Skeletal muscle satellite cell (primary cell): ENCODE measurements around the gene KRTAP20-4. TPM values are rescaled to one million over a fixed set of nuclear protein-coding genes. Genes with fewer than 3 reads are reported as not detected.

Experiments
- H3K27me3 ChIP-seq: 2 replicates; pipeline ENCODE4 v1.7.0; 2013; ENCODE audit warnings: low read length; ENCODE audit not compliant: control insufficient read depth, insufficient read depth
- H3K36me3 ChIP-seq: 2 replicates; pipeline ENCODE4 v1.7.0; 2013; ENCODE audit warnings: mild to moderate bottlenecking, control low read depth, low read length; ENCODE audit not compliant: insufficient read depth
- H3K4me1 ChIP-seq: 2 replicates; pipeline ENCODE4 v1.7.0; 2013; ENCODE audit warnings: low read length; ENCODE audit not compliant: control insufficient read depth, insufficient read depth
- H3K4me2 ChIP-seq: 2 replicates; pipeline ENCODE4 v1.7.0; 2013; ENCODE audit warnings: mild to moderate bottlenecking, low read length
- H3K4me3 ChIP-seq: 2 replicates; pipeline ENCODE4 v1.7.0; 2013; ENCODE audit warnings: low read length
- H3K9ac ChIP-seq: 2 replicates; pipeline ENCODE4 v1.7.0; 2013; ENCODE audit warnings: mild to moderate bottlenecking, low read depth, low read length, moderate library complexity
- H3K9me3 ChIP-seq: replicated peaks from 2 replicates; pipeline ENCODE4 v1.7.0; 2013; ENCODE audit warnings: mild to moderate bottlenecking, control low read depth, low read length
- small RNA-seq: library from RNA; depleted of rRNA; stranded (forward); fragments of <200 nt; gene quantifications from one replicate; pipeline ENCODE3, GENCODE V24; 2012

KRTAP20-4 gene

DNA sequence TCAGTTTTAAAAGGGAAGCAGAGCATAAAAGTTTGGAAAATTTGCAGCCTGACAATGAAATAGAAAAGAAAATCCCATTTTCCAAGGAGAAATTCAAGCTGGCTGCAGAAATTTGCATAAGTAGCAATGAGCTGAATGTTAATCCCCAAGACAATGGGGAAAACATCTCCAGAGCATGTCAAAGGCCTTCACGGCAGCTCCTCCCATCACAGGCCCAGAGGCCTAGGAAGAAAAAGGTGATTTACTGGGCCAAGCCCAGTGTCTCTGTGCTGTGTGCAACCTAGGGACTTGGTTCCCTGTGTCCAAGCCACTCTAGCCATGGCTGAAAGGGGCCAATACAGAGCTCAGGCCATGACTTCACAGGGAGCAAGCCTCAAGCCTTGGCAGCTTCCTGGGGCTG lies 48.3 kb downstream of the KRTAP20-4 start:
- Histone ChIP-seq H3K9ac (no peak overlapping the region), H3K4me3 (no peak overlapping the region), H3K4me1 (no peaks in the 10 kb centered on the region), H3K4me2 (no peak overlapping the region), H3K36me3 (no peaks in the 10 kb centered on the region), H3K27me3 (no peaks in the 10 kb centered on the region), H3K9me3 (peaks cover 7% of the 10 kb centered on the region)

Small RNA genes lying within 50 kb of the gene (small RNA-seq; reads per million reads assigned to genes)
- gene KRTAP20-1 = not detected
- not detected for gene KRTAP20-3
- gene KRTAP20-4 = not detected
- gene KRTAP22-1 = not detected
- gene KRTAP22-2 = not detected
